ENCODE results near the gene TMBIM4. TPM values are rescaled to one million over a fixed set of nuclear protein-coding genes. Genes with fewer than 3 reads are reported as not detected.

The TMBIM4 gene
- total RNA-seq, 1 experiment from 2014 or later, result 29.8 TPM

DNA sequence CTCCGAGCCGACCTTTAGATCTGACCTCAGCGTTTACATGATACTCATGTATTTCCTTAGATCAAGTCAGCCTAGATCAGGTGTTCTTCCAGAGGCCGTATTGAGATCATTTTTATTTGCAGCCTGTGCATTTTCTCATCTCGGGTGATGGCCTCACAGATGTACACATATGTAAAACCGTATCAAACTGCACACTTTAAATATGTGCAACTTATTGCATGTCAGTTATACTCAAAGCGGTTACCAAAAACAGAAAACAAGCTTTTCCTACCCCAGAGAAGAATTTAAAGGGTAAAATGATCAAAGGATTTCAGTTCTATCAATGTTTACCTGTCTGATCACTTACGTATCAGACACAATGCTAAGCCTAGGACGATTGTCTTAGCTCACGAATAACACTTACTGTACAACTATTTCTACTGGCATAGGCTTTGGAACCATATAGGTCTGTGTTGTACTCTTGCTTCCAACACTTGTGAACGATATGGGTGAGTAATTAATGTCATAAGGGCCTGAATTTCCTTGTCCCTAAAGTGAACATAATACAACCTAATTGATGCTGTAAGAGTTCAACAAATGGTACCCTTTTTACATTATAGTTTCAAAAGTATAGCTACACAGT is 38.6 kb downstream of the TMBIM4 start:
- peaks cover 25% of the 10 kb centered on the region for H3K36me3 Mint-ChIP-seq
- no peaks in the 10 kb centered on the region for H3K27me3 Mint-ChIP-seq (ENCODE audit: low read depth)
- H3K4me1 Mint-ChIP-seq, result peaks cover 31% of the 10 kb centered on the region
- no peaks in the 10 kb centered on the region for H3K9me3 Mint-ChIP-seq
- TF ChIP-seq, protein P1, sequence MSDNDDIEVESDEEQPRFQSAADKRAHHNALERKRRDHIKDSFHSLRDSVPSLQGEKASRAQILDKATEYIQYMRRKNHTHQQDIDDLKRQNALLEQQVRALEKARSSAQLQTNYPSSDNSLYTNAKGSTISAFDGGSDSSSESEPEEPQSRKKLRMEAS (CRISPR knock-in tag; IDR thresholded peaks at IDR 0.05), result no peak
- H3K4me3 Mint-ChIP-seq, result peak overlapping the region; percentile 98
- ChIA-PET POLR2A (interaction anchor here (1.0 to 1.6 kb wide), 3 partner anchors 10 to 39 kb away, joined by 4 to 7 read pairs (median 7); partner anchors contain the start of gene TMBIM4), CTCF (interaction anchor here (0.8 to 1.8 kb wide), 7 partner anchors 11 to 574 kb away, joined by 3 to 13 read pairs (median 5); partner anchors contain the start of gene TMBIM4)
- DNase-seq (ENCODE audit: low spot score) (no peak), ATAC-seq (no peak)
- H3K27ac Mint-ChIP-seq, result peak overlapping the region; percentile 25

DNA sequence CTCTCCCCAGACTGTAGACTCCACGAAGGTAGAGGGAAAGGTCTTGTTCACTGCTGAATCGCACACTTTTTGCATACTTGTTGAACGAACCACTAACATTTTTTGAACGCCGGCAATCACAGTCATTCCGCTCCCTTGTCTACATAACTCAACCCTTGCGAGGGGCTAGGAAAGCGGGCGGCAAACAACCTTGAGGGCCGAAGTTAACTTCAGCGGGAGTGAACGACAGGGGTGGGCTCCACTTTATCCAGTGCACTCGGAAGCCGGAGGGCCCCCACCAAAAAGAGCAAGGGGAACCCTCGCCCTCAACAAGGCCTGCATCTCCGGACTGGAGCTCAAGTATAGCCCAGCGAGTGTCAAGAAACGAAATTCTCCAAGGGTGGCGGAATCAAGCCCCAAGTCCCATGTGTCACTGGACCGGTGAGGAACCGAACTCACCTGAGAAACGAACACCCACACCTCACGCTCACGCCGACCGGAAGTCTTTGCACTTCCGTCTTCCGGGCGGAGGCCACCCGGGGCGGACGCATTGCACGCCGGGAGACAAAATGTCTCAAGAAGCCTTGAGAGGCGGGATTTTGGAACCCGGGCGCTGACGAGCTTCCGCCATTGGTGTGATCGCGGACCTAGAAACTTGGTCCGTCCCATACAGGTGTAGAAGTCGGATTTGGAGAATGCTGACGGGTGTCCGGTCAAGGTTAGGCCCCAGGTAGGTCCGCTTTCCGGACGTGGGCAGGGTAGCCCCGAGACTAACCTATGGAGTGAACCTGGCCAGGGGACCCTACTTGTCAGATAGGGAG is 39.3 kb downstream of the TMBIM4 start, which contains the start of gene LLPH:
Gene LLPH, minus strand, starts transcription at position 484 of the 800 bp plus-strand sequence. CDS start 1,644 bp downstream, outside the sequence.
- ATAC-seq (peak; percentile 90), DNase-seq (ENCODE audit: low spot score) (peak; percentile 86)
- Mint-ChIP-seq H3K36me3 (peaks cover 27% of the 10 kb centered on the region), H3K27ac (peak within 1 kb of the TSS; percentile 25), H3K4me3 (peak within 1 kb of the TSS; percentile 98), H3K27me3 (ENCODE audit: low read depth) (no peaks in the 10 kb centered on the region), H3K9me3 (no peaks in the 10 kb centered on the region), H3K4me1 (peaks cover 31% of the 10 kb centered on the region)
- TF ChIP-seq GABPB1 (CRISPR knock-in tag; IDR thresholded peaks at IDR 0.05) (peak; percentile 74), NFATC4 (CRISPR knock-in tag; IDR thresholded peaks at IDR 0.05) (no peak), ETV6 (CRISPR knock-in tag; IDR thresholded peaks at IDR 0.05) (peak; percentile 90), SP1 (CRISPR knock-in tag; conservative IDR thresholded peaks at IDR 0.05) (peak; percentile 67), ESRRA (CRISPR knock-in tag; IDR thresholded peaks at IDR 0.05; ENCODE audit: borderline replicate concordance) (no peak), ZNF263 (CRISPR knock-in tag; IDR thresholded peaks at IDR 0.05; ENCODE audit: low read depth) (no peak), MYBL2 (CRISPR knock-in tag; IDR thresholded peaks at IDR 0.05) (peak; percentile 71; the same call in 1 of the 2 replicates), SMAD3 (CRISPR knock-in tag; IDR thresholded peaks at IDR 0.05; ENCODE audit: borderline replicate concordance) (no peak), ZNF121 (CRISPR knock-in tag; IDR thresholded peaks at IDR 0.05) (peak; percentile 98), MXD4 (CRISPR knock-in tag; IDR thresholded peaks at IDR 0.05; ENCODE audit: borderline replicate concordance) (no peak)
- TF ChIP-seq, protein P2, sequence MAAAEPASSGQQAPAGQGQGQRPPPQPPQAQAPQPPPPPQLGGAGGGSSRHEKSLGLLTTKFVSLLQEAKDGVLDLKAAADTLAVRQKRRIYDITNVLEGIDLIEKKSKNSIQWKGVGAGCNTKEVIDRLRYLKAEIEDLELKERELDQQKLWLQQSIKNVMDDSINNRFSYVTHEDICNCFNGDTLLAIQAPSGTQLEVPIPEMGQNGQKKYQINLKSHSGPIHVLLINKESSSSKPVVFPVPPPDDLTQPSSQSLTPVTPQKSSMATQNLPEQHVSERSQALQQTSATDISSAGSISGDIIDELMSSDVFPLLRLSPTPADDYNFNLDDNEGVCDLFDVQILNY (CRISPR knock-in tag; IDR thresholded peaks at IDR 0.05), result peak; percentile 55; the same call in 1 of the 2 replicates
- TF ChIP-seq, protein P3, sequence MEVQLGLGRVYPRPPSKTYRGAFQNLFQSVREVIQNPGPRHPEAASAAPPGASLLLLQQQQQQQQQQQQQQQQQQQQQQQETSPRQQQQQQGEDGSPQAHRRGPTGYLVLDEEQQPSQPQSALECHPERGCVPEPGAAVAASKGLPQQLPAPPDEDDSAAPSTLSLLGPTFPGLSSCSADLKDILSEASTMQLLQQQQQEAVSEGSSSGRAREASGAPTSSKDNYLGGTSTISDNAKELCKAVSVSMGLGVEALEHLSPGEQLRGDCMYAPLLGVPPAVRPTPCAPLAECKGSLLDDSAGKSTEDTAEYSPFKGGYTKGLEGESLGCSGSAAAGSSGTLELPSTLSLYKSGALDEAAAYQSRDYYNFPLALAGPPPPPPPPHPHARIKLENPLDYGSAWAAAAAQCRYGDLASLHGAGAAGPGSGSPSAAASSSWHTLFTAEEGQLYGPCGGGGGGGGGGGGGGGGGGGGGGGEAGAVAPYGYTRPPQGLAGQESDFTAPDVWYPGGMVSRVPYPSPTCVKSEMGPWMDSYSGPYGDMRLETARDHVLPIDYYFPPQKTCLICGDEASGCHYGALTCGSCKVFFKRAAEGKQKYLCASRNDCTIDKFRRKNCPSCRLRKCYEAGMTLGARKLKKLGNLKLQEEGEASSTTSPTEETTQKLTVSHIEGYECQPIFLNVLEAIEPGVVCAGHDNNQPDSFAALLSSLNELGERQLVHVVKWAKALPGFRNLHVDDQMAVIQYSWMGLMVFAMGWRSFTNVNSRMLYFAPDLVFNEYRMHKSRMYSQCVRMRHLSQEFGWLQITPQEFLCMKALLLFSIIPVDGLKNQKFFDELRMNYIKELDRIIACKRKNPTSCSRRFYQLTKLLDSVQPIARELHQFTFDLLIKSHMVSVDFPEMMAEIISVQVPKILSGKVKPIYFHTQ (CRISPR knock-in tag; IDR thresholded peaks at IDR 0.05), result no peak
- TF ChIP-seq, protein P4, sequence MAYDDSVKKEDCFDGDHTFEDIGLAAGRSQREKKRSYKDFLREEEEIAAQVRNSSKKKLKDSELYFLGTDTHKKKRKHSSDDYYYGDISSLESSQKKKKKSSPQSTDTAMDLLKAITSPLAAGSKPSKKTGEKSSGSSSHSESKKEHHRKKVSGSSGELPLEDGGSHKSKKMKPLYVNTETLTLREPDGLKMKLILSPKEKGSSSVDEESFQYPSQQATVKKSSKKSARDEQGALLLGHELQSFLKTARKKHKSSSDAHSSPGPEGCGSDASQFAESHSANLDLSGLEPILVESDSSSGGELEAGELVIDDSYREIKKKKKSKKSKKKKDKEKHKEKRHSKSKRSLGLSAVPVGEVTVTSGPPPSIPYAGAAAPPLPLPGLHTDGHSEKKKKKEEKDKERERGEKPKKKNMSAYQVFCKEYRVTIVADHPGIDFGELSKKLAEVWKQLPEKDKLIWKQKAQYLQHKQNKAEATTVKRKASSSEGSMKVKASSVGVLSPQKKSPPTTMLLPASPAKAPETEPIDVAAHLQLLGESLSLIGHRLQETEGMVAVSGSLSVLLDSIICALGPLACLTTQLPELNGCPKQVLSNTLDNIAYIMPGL (CRISPR knock-in tag; IDR thresholded peaks at IDR 0.05), result peak; percentile 29; the same call in 1 of the 2 replicates
- TF ChIP-seq, protein P5, sequence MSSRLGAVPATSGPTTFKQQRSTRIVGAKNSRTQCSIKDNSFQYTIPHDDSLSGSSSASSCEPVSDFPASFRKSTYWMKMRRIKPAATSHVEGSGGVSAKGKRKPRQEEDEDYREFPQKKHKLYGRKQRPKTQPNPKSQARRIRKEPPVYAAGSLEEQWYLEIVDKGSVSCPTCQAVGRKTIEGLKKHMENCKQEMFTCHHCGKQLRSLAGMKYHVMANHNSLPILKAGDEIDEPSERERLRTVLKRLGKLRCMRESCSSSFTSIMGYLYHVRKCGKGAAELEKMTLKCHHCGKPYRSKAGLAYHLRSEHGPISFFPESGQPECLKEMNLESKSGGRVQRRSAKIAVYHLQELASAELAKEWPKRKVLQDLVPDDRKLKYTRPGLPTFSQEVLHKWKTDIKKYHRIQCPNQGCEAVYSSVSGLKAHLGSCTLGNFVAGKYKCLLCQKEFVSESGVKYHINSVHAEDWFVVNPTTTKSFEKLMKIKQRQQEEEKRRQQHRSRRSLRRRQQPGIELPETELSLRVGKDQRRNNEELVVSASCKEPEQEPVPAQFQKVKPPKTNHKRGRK (CRISPR knock-in tag; IDR thresholded peaks at IDR 0.05; ENCODE audit: borderline replicate concordance), result no peak
- TF ChIP-seq, protein P6, sequence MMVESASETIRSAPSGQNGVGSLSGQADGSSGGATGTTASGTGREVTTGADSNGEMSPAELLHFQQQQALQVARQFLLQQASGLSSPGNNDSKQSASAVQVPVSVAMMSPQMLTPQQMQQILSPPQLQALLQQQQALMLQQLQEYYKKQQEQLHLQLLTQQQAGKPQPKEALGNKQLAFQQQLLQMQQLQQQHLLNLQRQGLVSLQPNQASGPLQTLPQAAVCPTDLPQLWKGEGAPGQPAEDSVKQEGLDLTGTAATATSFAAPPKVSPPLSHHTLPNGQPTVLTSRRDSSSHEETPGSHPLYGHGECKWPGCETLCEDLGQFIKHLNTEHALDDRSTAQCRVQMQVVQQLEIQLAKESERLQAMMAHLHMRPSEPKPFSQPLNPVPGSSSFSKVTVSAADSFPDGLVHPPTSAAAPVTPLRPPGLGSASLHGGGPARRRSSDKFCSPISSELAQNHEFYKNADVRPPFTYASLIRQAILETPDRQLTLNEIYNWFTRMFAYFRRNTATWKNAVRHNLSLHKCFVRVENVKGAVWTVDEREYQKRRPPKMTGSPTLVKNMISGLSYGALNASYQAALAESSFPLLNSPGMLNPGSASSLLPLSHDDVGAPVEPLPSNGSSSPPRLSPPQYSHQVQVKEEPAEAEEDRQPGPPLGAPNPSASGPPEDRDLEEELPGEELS (CRISPR knock-in tag; IDR thresholded peaks at IDR 0.05), result 0 out of 2 replicates have a peak, but pooled peaks have one; percentile 41
- TF ChIP-seq, protein P1 (CRISPR knock-in tag; IDR thresholded peaks at IDR 0.05), result peak; percentile 48
- TF ChIP-seq, protein P7, sequence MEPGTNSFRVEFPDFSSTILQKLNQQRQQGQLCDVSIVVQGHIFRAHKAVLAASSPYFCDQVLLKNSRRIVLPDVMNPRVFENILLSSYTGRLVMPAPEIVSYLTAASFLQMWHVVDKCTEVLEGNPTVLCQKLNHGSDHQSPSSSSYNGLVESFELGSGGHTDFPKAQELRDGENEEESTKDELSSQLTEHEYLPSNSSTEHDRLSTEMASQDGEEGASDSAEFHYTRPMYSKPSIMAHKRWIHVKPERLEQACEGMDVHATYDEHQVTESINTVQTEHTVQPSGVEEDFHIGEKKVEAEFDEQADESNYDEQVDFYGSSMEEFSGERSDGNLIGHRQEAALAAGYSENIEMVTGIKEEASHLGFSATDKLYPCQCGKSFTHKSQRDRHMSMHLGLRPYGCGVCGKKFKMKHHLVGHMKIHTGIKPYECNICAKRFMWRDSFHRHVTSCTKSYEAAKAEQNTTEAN (CRISPR knock-in tag; IDR thresholded peaks at IDR 0.05), result peak; percentile 85
- ChIA-PET POLR2A (interaction anchor here (0.6 to 1.6 kb wide), 4 partner anchors 9 to 164 kb away, joined by 4 to 7 read pairs (median 6); partner anchors contain the start of gene TMBIM4), CTCF (interaction anchor here (0.6 to 1.8 kb wide), 8 partner anchors 10 to 574 kb away, joined by 3 to 13 read pairs (median 4); partner anchors contain the start of gene TMBIM4)
